SU-DHL-6 (cell line): ENCODE data around the gene CIP2A.

Source experiments
- H2AFZ ChIP-seq: fragments of 200-600 bp; sonication (generic); 2 replicates; pipeline ENCODE4 v1.6.1; 2014; ENCODE audit warnings: low read depth, mild to moderate bottlenecking, moderate library complexity, mixed read lengths, antibody characterized with exemption, low read length; ENCODE audit not compliant: severe bottlenecking
- H3F3A ChIP-seq: fragments of 200-600 bp; shearing (Covaris generic); 2 replicates; pipeline ENCODE4 v1.6.0; 2016; ENCODE audit warnings: antibody characterized with exemption, mild to moderate bottlenecking; ENCODE audit not compliant: insufficient read depth
- H3K27ac ChIP-seq: fragments of 200-600 bp; sonication (generic); 2 replicates; pipeline ENCODE4 v1.5.1; 2016; ENCODE audit warnings: low read depth, mild to moderate bottlenecking, low read length, moderate library complexity, mixed read lengths
- H3K27me3 ChIP-seq: fragments of 200-600 bp; sonication (generic), shearing (Covaris generic); 2 replicates; pipeline ENCODE4 v1.6.0; 2014; ENCODE audit warnings: mild to moderate bottlenecking, low read length
- H3K36me3 ChIP-seq: fragments of 200-600 bp; sonication (generic); 2 replicates; pipeline ENCODE4 v1.6.1; 2014; ENCODE audit warnings: mild to moderate bottlenecking, low read length, mixed read lengths
- H3K4me2 ChIP-seq: fragments of 300-600, 200-600 bp; shearing (Covaris generic), sonication (generic); 2 replicates; pipeline ENCODE4 v1.6.0; 2014; ENCODE audit warnings: low read length, low read depth, mild to moderate bottlenecking; ENCODE audit not compliant: poor library complexity, severe bottlenecking
- H3K4me3 ChIP-seq: fragments of 200-600 bp; sonication (generic); 2 replicates; pipeline ENCODE4 v1.5.1; 2014; ENCODE audit warnings: antibody characterized with exemption, low read length, mild to moderate bottlenecking, mixed read lengths; ENCODE audit not compliant: insufficient read depth, poor library complexity, severe bottlenecking
- H3K79me2 ChIP-seq: fragments of 200-600 bp; sonication (generic); 2 replicates; pipeline ENCODE4 v1.6.1; 2014; ENCODE audit warnings: mild to moderate bottlenecking, low read length, moderate library complexity; ENCODE audit not compliant: insufficient read depth
- H3K9ac ChIP-seq: fragments of 200-600 bp; sonication (generic); 2 replicates; pipeline ENCODE4 v1.7.0; 2014; ENCODE audit warnings: mild to moderate bottlenecking, low read length
- H3K9me2 ChIP-seq: fragments of 200-600 bp; sonication (generic); replicated peaks from 2 replicates; pipeline ENCODE4 v1.6.1; 2014; ENCODE audit warnings: low read length; ENCODE audit not compliant: insufficient read depth
- H3K9me3 ChIP-seq: fragments of 200-600 bp; sonication (generic); 2 replicates; pipeline ENCODE4 v1.6.1; 2014; ENCODE audit warnings: low read length, mixed read lengths; ENCODE audit not compliant: insufficient read depth
- H4K20me1 ChIP-seq: fragments of 200-600 bp; sonication (generic); 2 replicates; pipeline ENCODE4 v1.6.1; 2014; ENCODE audit warnings: low read depth, mild to moderate bottlenecking, antibody characterized with exemption, low read length, moderate library complexity, mixed read lengths
- EZH2phosphoT487 ChIP-seq: fragments of 200-600 bp; sonication (generic), shearing (Covaris generic); conservative IDR thresholded peaks from 2 replicates; pipeline ENCODE4 v1.6.1; 2018; ENCODE audit warnings: mild to moderate bottlenecking, antibody characterized with exemption, low read length, moderate library complexity, mixed read lengths
- TF ChIP-seq, protein P1 (sequence below): fragments of 200-600 bp; sonication (generic); IDR thresholded peaks from one replicate; pipeline ENCODE4 v1.5.1; 2017; ENCODE audit warnings: antibody characterized with exemption, mild to moderate bottlenecking, low read length, moderate library complexity; ENCODE audit not compliant: insufficient read depth, poor library complexity, severe bottlenecking

CIP2A gene

DNA sequence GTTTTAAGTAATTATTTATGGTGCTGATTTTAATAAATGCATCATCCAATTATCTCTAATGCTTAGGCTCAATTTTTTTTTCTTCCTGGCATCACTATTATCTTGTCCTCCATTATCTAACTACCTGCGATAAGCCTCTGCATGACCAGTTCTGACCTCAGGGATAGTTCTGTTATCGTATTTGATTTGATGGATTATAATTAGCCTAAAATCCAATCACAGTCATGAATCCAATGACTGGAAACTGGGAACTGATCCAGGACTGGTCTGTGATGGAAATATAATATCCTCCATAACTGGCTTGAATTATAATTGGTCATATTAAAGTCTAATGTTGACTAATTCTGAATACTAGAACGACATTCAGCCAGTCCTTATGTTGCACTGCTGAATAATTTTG lies 80.0 kb downstream of the CIP2A start:
- Histone ChIP-seq H3K27me3 (no peaks in the 10 kb centered on the region), H3K4me3 (no peak overlapping the region), H3K9me2 (no peaks in the 10 kb centered on the region), H3K79me2 (no peaks in the 10 kb centered on the region), H3K36me3 (no peaks in the 10 kb centered on the region), H3K4me2 (no peak overlapping the region), H3K27ac (no peak overlapping the region), H2AFZ (no peak overlapping the region), H3K9me3 (no peaks in the 10 kb centered on the region), H4K20me1 (no peaks in the 10 kb centered on the region), H3K9ac (no peak overlapping the region), H3F3A (no peaks in the 10 kb centered on the region)
- TF ChIP-seq, protein P1, sequence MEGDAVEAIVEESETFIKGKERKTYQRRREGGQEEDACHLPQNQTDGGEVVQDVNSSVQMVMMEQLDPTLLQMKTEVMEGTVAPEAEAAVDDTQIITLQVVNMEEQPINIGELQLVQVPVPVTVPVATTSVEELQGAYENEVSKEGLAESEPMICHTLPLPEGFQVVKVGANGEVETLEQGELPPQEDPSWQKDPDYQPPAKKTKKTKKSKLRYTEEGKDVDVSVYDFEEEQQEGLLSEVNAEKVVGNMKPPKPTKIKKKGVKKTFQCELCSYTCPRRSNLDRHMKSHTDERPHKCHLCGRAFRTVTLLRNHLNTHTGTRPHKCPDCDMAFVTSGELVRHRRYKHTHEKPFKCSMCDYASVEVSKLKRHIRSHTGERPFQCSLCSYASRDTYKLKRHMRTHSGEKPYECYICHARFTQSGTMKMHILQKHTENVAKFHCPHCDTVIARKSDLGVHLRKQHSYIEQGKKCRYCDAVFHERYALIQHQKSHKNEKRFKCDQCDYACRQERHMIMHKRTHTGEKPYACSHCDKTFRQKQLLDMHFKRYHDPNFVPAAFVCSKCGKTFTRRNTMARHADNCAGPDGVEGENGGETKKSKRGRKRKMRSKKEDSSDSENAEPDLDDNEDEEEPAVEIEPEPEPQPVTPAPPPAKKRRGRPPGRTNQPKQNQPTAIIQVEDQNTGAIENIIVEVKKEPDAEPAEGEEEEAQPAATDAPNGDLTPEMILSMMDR: no peak
- no peak for TF ChIP-seq EZH2phosphoT487

GRCh38 chr3:108507902-108508301 lies 81.3 kb downstream of the CIP2A start:
- no peaks in the 10 kb centered on the region for H3K36me3 ChIP-seq
- no peak overlapping the region for H3K4me3 ChIP-seq
- no peaks in the 10 kb centered on the region for H3K79me2 ChIP-seq
- H3K27me3 ChIP-seq: no peaks in the 10 kb centered on the region
- no peak overlapping the region for H3K4me2 ChIP-seq
- H4K20me1 ChIP-seq: no peaks in the 10 kb centered on the region
- no peak overlapping the region for H2AFZ ChIP-seq
- H3F3A ChIP-seq: no peaks in the 10 kb centered on the region
- H3K9ac ChIP-seq: no peak overlapping the region
- no peak for TF ChIP-seq EZH2phosphoT487
- TF ChIP-seq, protein P1: no peak
- no peaks in the 10 kb centered on the region for H3K9me2 ChIP-seq
- no peaks in the 10 kb centered on the region for H3K9me3 ChIP-seq
- H3K27ac ChIP-seq: no peak overlapping the region

- Histone ChIP-seq H3K4me3 (no peak overlapping the region), H3K36me3 (no peaks in the 10 kb centered on the region), H3K79me2 (no peaks in the 10 kb centered on the region), H3K9me3 (no peaks in the 10 kb centered on the region), H3K9me2 (no peaks in the 10 kb centered on the region), H3F3A (no peaks in the 10 kb centered on the region), H3K4me2 (no peak overlapping the region), H2AFZ (no peak overlapping the region), H3K27me3 (no peaks in the 10 kb centered on the region), H3K27ac (no peak overlapping the region), H4K20me1 (no peaks in the 10 kb centered on the region), H3K9ac (no peak overlapping the region)
- TF ChIP-seq, protein P1: no peak
- TF ChIP-seq EZH2phosphoT487: no peak
Observed at GRCh38 chr3:108505811-108506210, 83.4 kb downstream of the CIP2A start.
